OCI-LY7 (cell line): ENCODE data around the gene APBB2. TPM values are rescaled to one million over a fixed set of nuclear protein-coding genes. Genes with fewer than 3 reads are reported as not detected.

ENCODE experiments used
- BruUV-seq: library from RNA; stranded (reverse); fragments of 400-500 nt; replicated peaks from 2 replicates; lab custom pipeline; 2021; lab: Mats Ljungman, UMichigan
- CTCF ChIA-PET: fragments of 300-600 bp; sonication (Branson Sonifier 250); formaldehyde crosslinking; loops from one replicate; lab custom pipeline; 2022; ENCODE audit warnings: antibody characterized with exemption; ENCODE audit not compliant: unreplicated experiment; lab: Charles Lee
- POLR2A ChIA-PET: fragments of 300-600 bp; sonication (Branson Sonifier 250); formaldehyde crosslinking; loops from one replicate; lab custom pipeline; 2022; ENCODE audit warnings: antibody characterized with exemption; lab: Charles Lee
- DNase-seq: peaks from one replicate; pipeline ENCODE4 v3.0.0-alpha.2; 2015; ENCODE audit warnings: low spot score
- H2AFZ ChIP-seq: fragments of 200-600 bp; sonication (generic), shearing (Covaris generic); 2 replicates; pipeline ENCODE4 v1.6.1; 2014; ENCODE audit warnings: mild to moderate bottlenecking, antibody characterized with exemption, low read length, moderate library complexity
- H3K27ac ChIP-seq: fragments of 200-600 bp; sonication (generic); 2 replicates; pipeline ENCODE4 v1.5.1; 2014; ENCODE audit warnings: mixed run types, low read depth, mild to moderate bottlenecking, moderate library complexity, low read length, inconsistent platforms; ENCODE audit not compliant: poor library complexity, severe bottlenecking
- H3K36me3 ChIP-seq: fragments of 200-600 bp; sonication (generic); 2 replicates; pipeline ENCODE4 v1.6.1; 2014; ENCODE audit warnings: mild to moderate bottlenecking, antibody characterized with exemption, low read length, moderate library complexity, mixed read lengths; ENCODE audit not compliant: insufficient read depth
- H3K4me1 ChIP-seq: fragments of 200-600 bp; sonication (generic); 2 replicates; pipeline ENCODE4 v1.5.1; 2014; ENCODE audit warnings: mild to moderate bottlenecking, low read length; ENCODE audit not compliant: insufficient read depth, poor library complexity, severe bottlenecking
- H3K4me2 ChIP-seq: fragments of 200-600 bp; sonication (generic); 2 replicates; pipeline ENCODE4 v1.6.1; 2014; ENCODE audit warnings: mild to moderate bottlenecking, low read length
- H3K4me3 ChIP-seq: fragments of 200-600 bp; sonication (generic); 2 replicates; pipeline ENCODE4 v1.5.1; 2014; ENCODE audit warnings: mild to moderate bottlenecking, low read depth, low read length; ENCODE audit not compliant: poor library complexity, severe bottlenecking
- H3K79me2 ChIP-seq: fragments of 200-600 bp; sonication (generic); 2 replicates; pipeline ENCODE4 v1.6.1; 2016; ENCODE audit warnings: low read depth, mild to moderate bottlenecking, low read length, moderate library complexity, mixed read lengths; ENCODE audit not compliant: insufficient read depth
- H3K9me2 ChIP-seq: fragments of 200-600 bp; sonication (generic); 2 replicates; pipeline ENCODE4 v1.6.1; 2016; ENCODE audit warnings: mild to moderate bottlenecking, low read length, mixed read lengths; ENCODE audit not compliant: insufficient read depth
- H3K9me3 ChIP-seq: fragments of 200-600 bp; sonication (generic); 2 replicates; pipeline ENCODE4 v1.6.1; 2014; ENCODE audit warnings: mild to moderate bottlenecking, mixed run types, low read length, mixed read lengths
- H4K20me1 ChIP-seq: fragments of 200-600 bp; sonication (generic); 2 replicates; pipeline ENCODE4 v1.6.1; 2014; ENCODE audit warnings: mild to moderate bottlenecking, antibody characterized with exemption, low read length, moderate library complexity, mixed read lengths; ENCODE audit not compliant: insufficient read depth
- CTCF ChIP-seq: fragments of 200-600 bp; sonication (generic); conservative IDR thresholded peaks from 2 replicates; pipeline ENCODE4 v1.5.1; 2014; ENCODE audit warnings: mild to moderate bottlenecking, antibody characterized with exemption, low read length, moderate library complexity, mixed read lengths
- EZH2phosphoT487 ChIP-seq: fragments of 200-600 bp; sonication (generic); IDR thresholded peaks from 2 replicates; pipeline ENCODE4 v1.6.1; 2018; ENCODE audit warnings: low read depth, borderline replicate concordance, mild to moderate bottlenecking, mixed run types, antibody characterized with exemption, low read length, moderate library complexity, mixed read lengths
- intact Hi-C: fragments of 100-400 bp; cut with micrococcal nuclease; formaldehyde crosslinking; loops from one replicate; pipeline ENCODE4 v1.10.0; 2022; ENCODE audit not compliant: unreplicated experiment
- total RNA-seq, 2 experiments: library from RNA; depleted of rRNA in 1 of 2; stranded (reverse); fragments of >200 nt in 1 of 2; shearing (Covaris generic) in 1 of 2; gene quantifications; 2 replicates each; pipeline ENCODE4 v1.2.3, GENCODE V29; 2014 to 2022

The APBB2 gene
- total RNA-seq, 2 experiments from 2014 or later: 66.4 to 88.5 TPM

- Histone ChIP-seq H3K9me3 (no peaks in the 10 kb centered on the region), H2AFZ (no peak overlapping the region), H4K20me1 (0 out of 2 replicates have a peak, but pooled peaks cover 3% of the 10 kb centered on the region), H3K79me2 (peaks cover 52% of the 10 kb centered on the region), H3K9me2 (no peaks in the 10 kb centered on the region), H3K36me3 (no peaks in the 10 kb centered on the region; the same call in 1 of the 2 replicates), H3K4me2 (no peak overlapping the region), H3K4me1 (peaks cover 9% of the 10 kb centered on the region), H3K27ac (no peak overlapping the region), H3K4me3 (no peak overlapping the region)
- TF ChIP-seq CTCF (no peak), EZH2phosphoT487 (no peak)
- CTCF ChIA-PET: no interaction called here
- POLR2A ChIA-PET: interaction anchor here (0.8 to 1.9 kb wide), 2 partner anchors 7 to 14 kb away, joined by 4 to 8 read pairs; no protein-coding TSS in a partner anchor
- intact Hi-C loops: no loop called here
- BruUV-seq: no TSS peak
- DNase-seq: no peak
Measured at GRCh38 chr4:41179498-41180195, 34.7 kb downstream of the APBB2 start.

- H3K36me3 ChIP-seq: no peaks in the 10 kb centered on the region; the same call in 1 of the 2 replicates
- no peaks in the 10 kb centered on the region for H3K9me3 ChIP-seq
- H3K79me2 ChIP-seq: peaks cover 62% of the 10 kb centered on the region
- H3K4me2 ChIP-seq: no peak overlapping the region
- peaks cover 19% of the 10 kb centered on the region for H3K4me1 ChIP-seq
- no peak for DNase-seq
- intact Hi-C loops: no loop called here
- no peak for TF ChIP-seq CTCF
- TF ChIP-seq EZH2phosphoT487: no peak
- CTCF ChIA-PET: no interaction called here
- H2AFZ ChIP-seq: no peak overlapping the region
- no TSS peak for BruUV-seq
- POLR2A ChIA-PET: no interaction called here
- H4K20me1 ChIP-seq: 0 out of 2 replicates have a peak, but pooled peaks cover 3% of the 10 kb centered on the region
- H3K9me2 ChIP-seq: no peaks in the 10 kb centered on the region
- no peak overlapping the region for H3K4me3 ChIP-seq
- no peak overlapping the region for H3K27ac ChIP-seq
Measured at GRCh38 chr4:41178372-41179370, 35.7 kb downstream of the APBB2 start.
